ENCODE measurements around the gene ALG13. TPM values are rescaled to one million over a fixed set of nuclear protein-coding genes. Genes with fewer than 3 reads are reported as not detected.

ALG13 gene
- total RNA-seq, 1 donor from 2014 or later = 84.7 TPM

DNA sequence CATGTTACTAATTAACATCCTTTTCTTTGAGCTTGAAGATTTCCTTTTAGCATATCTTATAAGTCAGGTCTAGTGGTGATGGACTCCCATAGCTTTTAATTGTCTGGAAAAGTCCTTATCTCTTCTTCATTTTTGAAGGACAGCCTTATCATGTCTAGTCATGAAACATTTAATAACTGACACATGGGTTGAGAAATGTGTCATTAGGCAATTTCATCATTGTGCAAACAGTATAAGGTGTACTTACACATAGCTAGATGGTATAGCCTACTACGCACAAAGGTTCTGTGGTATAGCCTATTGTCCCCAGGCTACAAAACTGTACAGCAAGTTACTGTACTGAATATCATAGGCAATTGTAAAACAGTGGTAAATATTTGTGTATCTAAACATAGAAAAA is 34.5 kb upstream of the ALG13 start:
- H3K9me3 Mint-ChIP-seq (ENCODE audit: low read depth) = no peaks in the 10 kb centered on the region
- no peak for DNase-seq (ENCODE audit: low spot score, unreplicated experiment)
- peaks cover 16% of the 10 kb centered on the region for H3K4me1 Mint-ChIP-seq (ENCODE audit: low read depth)
- no peaks in the 10 kb centered on the region for H3K27me3 Mint-ChIP-seq
- no peak overlapping the region for H3K27ac Mint-ChIP-seq
- TF ChIP-seq, protein P1, sequence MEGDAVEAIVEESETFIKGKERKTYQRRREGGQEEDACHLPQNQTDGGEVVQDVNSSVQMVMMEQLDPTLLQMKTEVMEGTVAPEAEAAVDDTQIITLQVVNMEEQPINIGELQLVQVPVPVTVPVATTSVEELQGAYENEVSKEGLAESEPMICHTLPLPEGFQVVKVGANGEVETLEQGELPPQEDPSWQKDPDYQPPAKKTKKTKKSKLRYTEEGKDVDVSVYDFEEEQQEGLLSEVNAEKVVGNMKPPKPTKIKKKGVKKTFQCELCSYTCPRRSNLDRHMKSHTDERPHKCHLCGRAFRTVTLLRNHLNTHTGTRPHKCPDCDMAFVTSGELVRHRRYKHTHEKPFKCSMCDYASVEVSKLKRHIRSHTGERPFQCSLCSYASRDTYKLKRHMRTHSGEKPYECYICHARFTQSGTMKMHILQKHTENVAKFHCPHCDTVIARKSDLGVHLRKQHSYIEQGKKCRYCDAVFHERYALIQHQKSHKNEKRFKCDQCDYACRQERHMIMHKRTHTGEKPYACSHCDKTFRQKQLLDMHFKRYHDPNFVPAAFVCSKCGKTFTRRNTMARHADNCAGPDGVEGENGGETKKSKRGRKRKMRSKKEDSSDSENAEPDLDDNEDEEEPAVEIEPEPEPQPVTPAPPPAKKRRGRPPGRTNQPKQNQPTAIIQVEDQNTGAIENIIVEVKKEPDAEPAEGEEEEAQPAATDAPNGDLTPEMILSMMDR (IDR thresholded peaks at IDR 0.05; ENCODE audit: unreplicated experiment) = no peak
- H3K36me3 Mint-ChIP-seq (ENCODE audit: insufficient read depth) = no peaks in the 10 kb centered on the region
- no peak overlapping the region for H3K4me3 Mint-ChIP-seq (ENCODE audit: low read depth)

DNA sequence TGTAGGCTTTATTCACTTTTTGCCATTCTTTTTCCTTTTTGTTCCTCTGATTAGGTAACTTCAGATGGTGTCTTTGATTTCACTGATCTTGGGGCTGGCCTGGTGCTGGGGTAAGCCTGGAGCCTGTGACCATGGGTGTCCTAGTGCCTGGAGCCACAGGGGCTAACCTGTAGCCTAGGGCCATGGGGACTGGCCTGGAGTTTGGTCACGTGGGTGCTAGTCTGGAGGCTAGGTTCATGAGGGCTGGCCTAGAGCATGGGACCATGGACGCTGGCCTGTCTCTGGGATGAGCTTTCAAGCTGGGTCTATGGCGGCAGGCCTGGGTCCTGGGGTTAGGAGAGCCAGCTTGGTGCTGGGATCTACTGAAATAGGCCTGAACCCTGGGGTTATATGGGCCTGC is 32.2 kb upstream of the ALG13 start:
- Mint-ChIP-seq H3K36me3 (ENCODE audit: insufficient read depth) (no peaks in the 10 kb centered on the region), H3K27ac (no peak overlapping the region), H3K27me3 (no peaks in the 10 kb centered on the region), H3K9me3 (ENCODE audit: low read depth) (no peaks in the 10 kb centered on the region), H3K4me1 (ENCODE audit: low read depth) (peaks cover 10% of the 10 kb centered on the region), H3K4me3 (ENCODE audit: low read depth) (no peak overlapping the region)
- DNase-seq (ENCODE audit: low spot score, unreplicated experiment) = no peak
- TF ChIP-seq, protein P1 (IDR thresholded peaks at IDR 0.05; ENCODE audit: unreplicated experiment) = no peak

DNA sequence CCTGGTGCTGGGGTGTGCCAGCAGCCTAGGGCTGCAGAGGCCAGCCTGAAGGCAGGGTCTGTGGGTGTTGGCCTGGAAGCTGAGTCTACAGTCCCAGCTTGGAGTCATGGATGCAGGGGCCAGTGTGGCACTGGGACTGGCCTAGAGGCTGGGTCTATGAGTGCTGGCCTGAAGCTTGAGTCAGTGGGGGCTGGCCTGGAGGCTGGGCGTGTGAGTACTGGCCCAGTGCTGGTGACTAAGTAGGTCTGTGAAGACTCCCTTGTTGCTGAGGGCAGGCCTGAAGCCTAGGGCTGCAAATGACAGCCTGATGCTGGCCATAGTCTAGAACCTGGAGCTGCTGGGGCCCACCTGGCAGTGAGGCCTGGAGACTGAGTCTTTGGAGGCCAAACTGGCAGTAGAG is 31.3 kb upstream of the ALG13 start:
- no peak for DNase-seq (ENCODE audit: low spot score, unreplicated experiment)
- no peak overlapping the region for H3K27ac Mint-ChIP-seq
- no peaks in the 10 kb centered on the region for H3K9me3 Mint-ChIP-seq (ENCODE audit: low read depth)
- H3K27me3 Mint-ChIP-seq = no peaks in the 10 kb centered on the region
- peaks cover 6% of the 10 kb centered on the region for H3K4me1 Mint-ChIP-seq (ENCODE audit: low read depth)
- no peaks in the 10 kb centered on the region for H3K36me3 Mint-ChIP-seq (ENCODE audit: insufficient read depth)
- no peak overlapping the region for H3K4me3 Mint-ChIP-seq (ENCODE audit: low read depth)
- TF ChIP-seq, protein P1 (IDR thresholded peaks at IDR 0.05; ENCODE audit: unreplicated experiment) = no peak

DNA sequence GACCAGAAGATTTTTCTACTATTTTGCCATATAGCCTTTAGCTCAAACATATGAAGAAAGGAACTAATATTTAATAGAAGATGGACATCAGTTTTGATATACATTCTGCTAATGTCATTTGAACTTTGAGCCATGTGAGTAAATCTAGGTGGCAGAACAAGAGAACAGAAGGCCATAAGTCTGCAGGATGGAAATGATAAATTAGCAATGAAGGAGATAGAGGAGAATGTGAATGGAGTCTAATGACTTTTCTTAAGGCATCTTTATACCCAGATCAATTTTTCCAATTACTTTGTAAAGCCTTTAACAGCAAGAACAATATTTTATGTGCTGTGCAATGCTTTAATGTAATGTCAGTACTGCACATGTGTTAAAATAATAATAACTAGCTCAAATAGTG is 30.1 kb upstream of the ALG13 start:
- no peak for DNase-seq (ENCODE audit: low spot score, unreplicated experiment)
- H3K4me3 Mint-ChIP-seq (ENCODE audit: low read depth) = no peak overlapping the region
- H3K27ac Mint-ChIP-seq = no peak overlapping the region
- no peaks in the 10 kb centered on the region for H3K27me3 Mint-ChIP-seq
- TF ChIP-seq, protein P1 (IDR thresholded peaks at IDR 0.05; ENCODE audit: unreplicated experiment) = no peak
- no peaks in the 10 kb centered on the region for H3K9me3 Mint-ChIP-seq (ENCODE audit: low read depth)
- H3K36me3 Mint-ChIP-seq (ENCODE audit: insufficient read depth) = no peaks in the 10 kb centered on the region
- peaks cover 2% of the 10 kb centered on the region for H3K4me1 Mint-ChIP-seq (ENCODE audit: low read depth)

DNA sequence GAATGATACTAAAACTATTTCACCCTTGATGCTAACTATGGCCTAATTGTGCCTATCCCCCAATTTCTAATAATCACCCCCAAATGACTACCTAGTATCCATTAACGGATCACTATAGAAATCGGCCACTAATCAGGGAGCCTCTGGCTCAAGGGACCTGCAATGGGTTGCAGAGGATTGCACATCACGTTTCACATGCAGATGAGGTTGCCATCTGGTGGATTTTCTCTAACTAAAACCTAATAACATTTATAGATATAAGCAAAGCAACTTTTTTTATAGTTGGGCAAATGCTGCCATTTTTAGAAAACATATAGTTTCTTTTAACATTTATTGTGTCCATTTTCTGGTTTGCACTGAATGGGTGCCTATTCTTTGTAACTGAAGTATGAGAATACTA is 28.3 kb upstream of the ALG13 start:
- Mint-ChIP-seq H3K27me3 (no peaks in the 10 kb centered on the region), H3K27ac (no peak overlapping the region), H3K36me3 (ENCODE audit: insufficient read depth) (no peaks in the 10 kb centered on the region), H3K9me3 (ENCODE audit: low read depth) (no peaks in the 10 kb centered on the region), H3K4me3 (ENCODE audit: low read depth) (no peak overlapping the region), H3K4me1 (ENCODE audit: low read depth) (peaks cover 2% of the 10 kb centered on the region)
- DNase-seq (ENCODE audit: low spot score, unreplicated experiment) = no peak
- TF ChIP-seq, protein P1 (IDR thresholded peaks at IDR 0.05; ENCODE audit: unreplicated experiment) = no peak
